ENCODE results near the gene SEMA6B. TPM values are rescaled to one million over a fixed set of nuclear protein-coding genes. Genes with fewer than 3 reads are reported as not detected.
A peak's percentile ranks its signal among the peaks of the same experiment; 100 is the strongest.
"Not testable (repeated sequence)": the region's sequence is repeated elsewhere in the genome, so short reads cannot be mapped to it uniquely, and the experiment has no call there.

The SEMA6B gene
- total RNA-seq, 1 experiment from 2014 or later = 1.6 TPM

DNA sequence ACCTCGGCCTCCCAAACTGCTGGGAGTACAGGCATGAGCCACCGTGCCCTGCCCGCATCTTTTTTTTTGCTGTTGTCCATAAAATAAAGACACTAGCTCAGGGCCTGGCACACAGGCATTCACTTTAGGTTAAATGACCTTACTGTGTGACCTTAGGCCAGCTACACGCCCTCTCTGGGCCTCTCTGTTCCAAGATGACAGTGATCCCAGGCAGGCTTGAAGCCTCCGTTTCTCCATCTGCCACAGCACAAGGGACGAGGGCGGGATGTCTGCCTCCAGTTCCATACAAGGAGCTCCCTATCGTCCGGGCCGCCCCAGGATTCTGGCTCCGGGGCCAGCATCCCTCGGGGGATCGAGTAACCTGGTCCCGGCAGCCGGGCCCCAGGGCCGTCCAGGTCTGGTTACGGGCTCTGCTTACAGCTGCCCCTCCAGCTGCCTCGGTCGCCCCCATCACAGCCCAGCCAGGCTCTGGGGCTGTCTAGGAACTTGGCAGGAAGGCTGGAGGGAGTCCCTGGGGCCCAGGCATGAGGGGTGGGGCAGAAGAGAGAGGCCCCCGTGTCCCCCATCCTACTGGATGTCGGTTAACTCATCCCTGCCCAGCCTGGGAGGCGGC, 11.9 kb upstream of the SEMA6B start:
- DNase-seq (ENCODE audit: low read depth) = no peak

GRCh38 chr19:4570916-4571304, 11.4 kb upstream of the SEMA6B start:
- DNase-seq (ENCODE audit: low read depth) = no peak

GRCh38 chr19:4570402-4570801, 10.9 kb upstream of the SEMA6B start:
- DNase-seq (ENCODE audit: low read depth) = no peak

- no peak for DNase-seq (ENCODE audit: low read depth)
Measured at GRCh38 chr19:4568886-4569285, 9.4 kb upstream of the SEMA6B start.

- peak; percentile 41 for DNase-seq (ENCODE audit: low read depth)
Measured at GRCh38 chr19:4567584-4568071, 8.1 kb upstream of the SEMA6B start.

DNA sequence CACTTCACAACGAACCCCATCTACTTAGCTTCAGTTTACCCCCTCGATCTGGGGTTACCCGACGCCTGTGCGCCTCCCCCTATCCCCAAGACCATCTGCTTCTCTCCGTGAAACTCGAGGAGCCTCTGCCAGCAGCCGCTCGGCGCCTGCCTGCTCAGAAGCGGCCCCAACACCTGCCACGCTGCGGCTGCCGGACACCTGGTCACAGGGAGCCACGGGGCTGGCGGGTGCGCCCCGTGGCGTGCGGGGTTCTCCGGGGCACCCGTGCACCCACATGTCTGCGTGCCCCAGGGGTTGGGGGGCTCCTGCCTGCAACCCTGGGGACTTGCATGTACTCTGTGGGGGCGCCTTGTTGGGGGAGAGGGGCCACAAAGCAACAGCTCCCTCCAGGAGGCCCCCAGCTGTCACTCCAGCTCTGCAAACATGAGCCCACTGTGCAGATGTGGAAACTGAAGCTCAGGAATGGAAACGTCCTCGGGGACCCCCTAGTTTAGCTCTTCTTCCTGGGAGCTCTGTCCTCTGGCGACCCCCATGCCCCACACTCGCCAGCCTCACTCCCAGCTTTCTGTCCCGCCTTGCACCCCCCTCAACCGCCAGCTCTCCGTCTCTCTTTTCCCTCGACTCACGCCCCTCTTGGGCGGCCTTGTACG, 7.0 kb upstream of the SEMA6B start:
- no peak for DNase-seq (ENCODE audit: low read depth)

- DNase-seq (ENCODE audit: low read depth) = not testable (repeated sequence)
Measured at GRCh38 chr19:4563562-4563961, 4.1 kb upstream of the SEMA6B start.

DNA sequence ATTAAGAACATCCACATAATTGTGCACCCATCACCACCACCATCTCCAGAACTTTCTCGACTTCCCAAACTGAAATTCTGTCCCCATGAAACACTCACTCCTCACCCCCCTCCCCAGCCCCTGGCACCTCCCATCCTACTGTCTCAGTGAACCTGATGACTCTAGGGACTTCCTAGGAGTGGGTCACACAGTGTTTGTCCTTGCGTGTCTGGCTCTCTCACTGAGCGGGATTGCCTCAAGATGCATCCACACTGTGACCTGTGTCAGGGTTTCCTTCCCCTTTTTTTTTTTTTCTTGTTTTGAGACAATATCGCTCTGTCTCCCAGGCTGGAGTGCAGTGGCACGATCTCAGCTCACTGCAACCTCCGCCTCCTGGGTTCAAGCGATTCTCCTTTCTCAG, 2.6 kb upstream of the SEMA6B start:
- DNase-seq (ENCODE audit: low read depth) = not testable (repeated sequence)

GRCh38 chr19:4557971-4558941, 1.2 kb downstream of the SEMA6B start:
- no peak for DNase-seq (ENCODE audit: low read depth)

- no peak for DNase-seq (ENCODE audit: low read depth)
Measured at GRCh38 chr19:4557144-4557970, 2.1 kb downstream of the SEMA6B start.

- no peak for DNase-seq (ENCODE audit: low read depth)
Measured at GRCh38 chr19:4556597-4557127, 2.8 kb downstream of the SEMA6B start.

DNA sequence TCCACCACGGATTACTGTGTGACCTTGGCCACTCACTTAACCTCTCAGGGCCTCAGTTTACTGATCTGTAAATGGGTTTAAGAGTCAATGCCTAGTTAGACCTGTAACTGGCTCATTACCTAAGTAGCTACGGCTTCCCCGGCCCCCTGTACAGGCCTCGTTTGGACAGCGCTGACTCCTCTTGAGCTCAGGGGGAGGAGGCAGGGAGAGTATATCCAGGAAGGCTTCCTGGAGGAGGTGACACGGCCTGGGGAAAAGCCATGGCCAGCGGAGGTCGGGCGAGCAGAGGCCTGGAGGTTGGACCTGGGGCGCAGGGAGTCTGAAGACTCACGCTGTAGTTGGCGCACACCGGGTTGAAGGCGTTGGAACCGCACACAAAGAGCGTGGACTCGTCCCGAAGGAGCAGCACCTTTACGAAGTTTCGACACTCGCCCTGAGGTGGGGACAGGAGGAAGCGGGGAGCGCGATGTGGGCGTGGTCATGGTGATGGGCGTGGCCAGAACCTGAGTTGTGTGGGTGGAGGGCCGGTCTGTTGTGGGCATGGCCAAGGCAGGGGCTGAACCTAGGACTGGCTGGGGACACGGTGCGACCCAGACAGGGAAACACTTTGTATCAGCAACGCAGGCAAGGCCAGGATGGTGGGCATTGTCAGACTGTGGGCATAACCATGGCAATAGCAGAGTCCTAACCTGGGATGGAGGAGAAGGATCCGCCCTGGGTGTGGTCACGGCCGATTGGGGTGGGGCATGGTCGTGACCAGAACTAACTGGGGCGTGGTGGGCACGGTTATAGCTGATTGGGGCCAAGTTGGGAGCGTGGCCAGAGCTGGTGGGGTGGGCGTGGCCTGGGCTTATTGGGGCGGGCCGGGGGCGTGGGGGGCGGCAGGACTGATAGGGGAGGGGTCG, 3.6 kb downstream of the SEMA6B start:
- DNase-seq (ENCODE audit: low read depth) = no peak

- DNase-seq (ENCODE audit: low read depth) = no peak
Measured at GRCh38 chr19:4554717-4555116, 4.8 kb downstream of the SEMA6B start.

GRCh38 chr19:4553775-4554174, 5.7 kb downstream of the SEMA6B start:
- no peak for DNase-seq (ENCODE audit: low read depth)

DNA sequence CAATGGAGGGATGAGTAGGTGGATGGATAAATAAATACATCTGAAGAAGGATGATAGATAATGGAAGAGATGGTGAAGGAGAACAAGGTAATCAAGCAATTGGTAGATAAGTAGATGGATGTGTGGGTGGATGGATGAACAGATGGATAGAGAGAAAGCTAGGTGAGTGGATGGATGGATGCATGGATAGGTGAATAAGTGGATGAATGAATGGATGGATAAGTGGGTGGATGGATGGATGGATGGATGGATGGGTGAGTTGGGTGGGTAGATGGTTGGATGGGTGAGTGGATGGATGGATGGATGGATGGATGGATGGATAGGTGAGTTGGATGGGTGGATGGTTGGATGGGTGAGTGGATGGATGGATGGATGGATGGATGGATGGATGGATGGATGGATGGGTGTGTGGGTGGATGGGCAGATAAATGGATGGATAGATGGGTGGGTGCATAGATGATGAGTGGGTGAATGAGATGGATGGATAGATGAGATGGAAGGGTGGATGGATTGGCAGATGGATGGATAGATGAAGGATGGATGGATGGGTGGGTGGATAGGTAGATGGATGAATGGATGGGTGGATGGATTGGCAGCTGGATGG, 6.3 kb downstream of the SEMA6B start:
- no peak for DNase-seq (ENCODE audit: low read depth)

DNA sequence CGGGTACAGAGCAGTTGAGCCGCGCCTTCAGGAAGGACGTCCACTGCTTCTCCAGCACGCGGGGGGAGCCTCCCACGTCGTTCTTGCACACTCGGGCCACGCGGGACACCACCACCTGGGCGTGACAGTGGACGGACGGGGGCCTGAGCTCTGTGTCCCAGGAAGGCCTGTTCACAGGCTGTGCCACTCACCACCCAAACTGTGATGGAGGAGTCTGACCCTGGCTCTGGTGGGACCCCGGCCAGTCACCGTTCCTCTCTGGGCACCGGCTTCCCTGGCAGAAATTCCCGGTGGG, 7.0 kb downstream of the SEMA6B start:
- no peak for DNase-seq (ENCODE audit: low read depth)

DNA sequence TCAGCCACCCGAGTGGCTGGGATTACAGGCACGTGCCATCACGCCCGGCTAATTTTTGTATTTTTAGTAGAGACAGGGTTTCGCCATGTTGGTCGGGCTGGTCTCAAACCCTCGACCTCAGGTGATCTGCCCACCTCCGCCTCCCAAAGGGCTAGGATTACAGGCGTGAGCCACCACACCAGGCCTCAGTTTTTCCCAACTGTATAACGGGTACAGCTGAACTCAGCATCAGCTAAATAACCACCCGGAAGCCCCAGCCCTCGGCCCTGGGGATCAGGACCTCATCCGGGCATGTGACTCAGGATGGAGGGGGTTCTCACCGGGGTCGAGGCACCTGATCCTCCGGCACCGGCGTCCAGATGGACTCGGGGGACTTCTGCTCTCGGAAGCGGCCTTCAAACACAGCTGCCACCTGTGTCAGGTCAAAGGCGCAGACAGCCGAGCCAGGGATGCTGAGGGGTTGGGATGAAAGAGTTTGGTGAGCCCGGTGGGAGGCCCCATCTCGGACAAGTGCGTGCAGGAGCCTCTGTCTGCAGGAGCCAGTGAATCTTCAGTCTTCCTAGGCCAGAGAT, 8.9 kb downstream of the SEMA6B start:
- DNase-seq (ENCODE audit: low read depth) = no peak

- no peak for DNase-seq (ENCODE audit: low read depth)
Measured at GRCh38 chr19:4550018-4550417, 9.5 kb downstream of the SEMA6B start.

DNA sequence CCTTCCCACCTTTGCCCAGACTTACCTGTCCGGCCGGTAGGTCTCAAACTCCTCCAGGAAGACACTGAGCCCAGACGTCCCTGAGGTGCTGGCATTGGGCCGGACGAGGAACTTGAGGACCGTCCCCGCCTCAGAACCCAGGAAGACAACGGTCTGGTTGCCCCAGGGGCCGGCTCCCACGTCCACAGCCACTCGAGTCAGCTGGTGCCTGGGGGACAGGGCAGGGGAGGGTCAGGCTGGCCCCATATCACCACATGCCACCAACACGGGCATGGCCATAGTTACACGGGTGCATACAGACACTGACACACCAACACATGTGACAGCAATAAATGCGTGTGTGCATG, 11.3 kb downstream of the SEMA6B start:
- DNase-seq (ENCODE audit: low read depth) = no peak

All from M059J (cell line).